Cardiac septum (tissue), 1 donor: ENCODE data around the gene TACC2. TPM values are rescaled to one million over a fixed set of nuclear protein-coding genes. Genes with fewer than 3 reads are reported as not detected.
"Not testable (repeated sequence)": the region's sequence is repeated elsewhere in the genome, so short reads cannot be mapped to it uniquely, and the experiment has no call there.

Source experiments
- DNase-seq: peaks from one replicate; pipeline ENCODE4 v3.0.0-alpha.2; 2020; ENCODE audit warnings: low spot score
- intact Hi-C: fragments of 100-400 bp; cut with DNase I; formaldehyde crosslinking; loops from one replicate; pipeline ENCODE4 v1.14.0; 2022
- total RNA-seq: library from RNA; stranded (reverse); fragmentation: NEBNext Ultra II Directional; extraction: Animal tissue kit (Norgen Biotek cat#: 25700); gene quantifications from one replicate; pipeline ENCODE4 v1.2.1, GENCODE V29; 2021
- donor health status: DM: no; HTN: no; CAD: no.

TACC2 gene
- total RNA-seq, 1 donor from 2014 or later, result 282 TPM

- no peak for DNase-seq
- intact Hi-C loops, result loop anchor here (2.0 kb wide), 1 partner anchor 137 kb away; no protein-coding TSS in a partner anchor
Measured at GRCh38 chr10:121975295-121976086, 13.5 kb upstream of the TACC2 start.

GRCh38 chr10:121976607-121977006 is 12.4 kb upstream of the TACC2 start:
- no peak for DNase-seq
- intact Hi-C loops, result no loop called here

GRCh38 chr10:121978511-121978910 is 10.5 kb upstream of the TACC2 start:
- intact Hi-C loops, result no loop called here
- no peak for DNase-seq

GRCh38 chr10:121981346-121981745 is 7.6 kb upstream of the TACC2 start:
- intact Hi-C loops, result no loop called here
- no peak for DNase-seq

GRCh38 chr10:121983852-121984251 is 5.1 kb upstream of the TACC2 start:
- no peak for DNase-seq
- intact Hi-C loops, result no loop called here

- DNase-seq, result no peak
- intact Hi-C loops, result no loop called here
Measured at GRCh38 chr10:121984463-121984862, 4.5 kb upstream of the TACC2 start.

- DNase-seq, result no peak
- intact Hi-C loops, result no loop called here
Measured at GRCh38 chr10:121990015-121990677, 1.2 kb downstream of the TACC2 start.

- intact Hi-C loops, DNase-seq: not testable (repeated sequence)
Measured at GRCh38 chr10:121991727-121992126, 2.8 kb downstream of the TACC2 start.

GRCh38 chr10:121994429-121994941 is 5.5 kb downstream of the TACC2 start:
- intact Hi-C loops, result no loop called here
- DNase-seq, result peak; percentile 84

- DNase-seq, result no peak
- intact Hi-C loops, result loop anchor here (5.0 kb wide), 1 partner anchor 34 kb away; no protein-coding TSS in a partner anchor
Measured at GRCh38 chr10:121998462-121998861, 9.5 kb downstream of the TACC2 start.

- DNase-seq, result no peak
- intact Hi-C loops, result loop anchor here (5.0 kb wide), 1 partner anchor 33 kb away; no protein-coding TSS in a partner anchor
Measured at GRCh38 chr10:121999301-121999700, 10.3 kb downstream of the TACC2 start.

- DNase-seq, result no peak
- intact Hi-C loops, result no loop called here
Measured at GRCh38 chr10:122001698-122002097, 12.7 kb downstream of the TACC2 start.

GRCh38 chr10:122007415-122007814 is 18.5 kb downstream of the TACC2 start:
- intact Hi-C loops, result no loop called here
- no peak for DNase-seq

GRCh38 chr10:122010405-122011050 is 21.6 kb downstream of the TACC2 start:
- DNase-seq, result no peak
- intact Hi-C loops, result no loop called here

GRCh38 chr10:122012731-122013130 is 23.8 kb downstream of the TACC2 start:
- intact Hi-C loops, result no loop called here
- DNase-seq, result no peak

- intact Hi-C loops, result no loop called here
- no peak for DNase-seq
Measured at GRCh38 chr10:122013311-122013780, 24.4 kb downstream of the TACC2 start.

- intact Hi-C loops, result no loop called here
Measured at GRCh38 chr10:122014652-122015248, 25.8 kb downstream of the TACC2 start.

GRCh38 chr10:122017926-122018325 is 29.0 kb downstream of the TACC2 start:
- intact Hi-C loops, result not testable (repeated sequence)

More at GRCh38 chr10:122014652-122015248, 25.8 kb downstream of the TACC2 start:
- no peak for DNase-seq

GRCh38 chr10:122018491-122018890 is 29.5 kb downstream of the TACC2 start:
- no peak for DNase-seq
- intact Hi-C loops, result no loop called here

More at GRCh38 chr10:122017926-122018325, 29.0 kb downstream of the TACC2 start:
- not testable (repeated sequence) for DNase-seq
